Muscle of back (tissue), 11 donors: ENCODE data around the gene LRRK1. TPM values are rescaled to one million over a fixed set of nuclear protein-coding genes. Genes with fewer than 3 reads are reported as not detected.
"Not testable (repeated sequence)": the region's sequence is repeated elsewhere in the genome, so short reads cannot be mapped to it uniquely, and the experiment has no call there.

Experiments
- DNase-seq, 3 donors: peaks; one replicate each; pipeline versions ENCODE4 v3.0.0 to v3.0.0-alpha.2; 2013
- polyA plus RNA-seq, 10 donors: library from polyadenylated mRNA; unstranded; fragments of 120-200 nt; gene quantifications; one replicate each; pipeline ENCODE4 v1.2.1, GENCODE V29; 2013; ENCODE audit not compliant: insufficient read length in 10 of 10

Gene LRRK1
- polyA plus RNA-seq, 10 donors, result 4.6 to 8.7 (median 6.2) TPM

DNA sequence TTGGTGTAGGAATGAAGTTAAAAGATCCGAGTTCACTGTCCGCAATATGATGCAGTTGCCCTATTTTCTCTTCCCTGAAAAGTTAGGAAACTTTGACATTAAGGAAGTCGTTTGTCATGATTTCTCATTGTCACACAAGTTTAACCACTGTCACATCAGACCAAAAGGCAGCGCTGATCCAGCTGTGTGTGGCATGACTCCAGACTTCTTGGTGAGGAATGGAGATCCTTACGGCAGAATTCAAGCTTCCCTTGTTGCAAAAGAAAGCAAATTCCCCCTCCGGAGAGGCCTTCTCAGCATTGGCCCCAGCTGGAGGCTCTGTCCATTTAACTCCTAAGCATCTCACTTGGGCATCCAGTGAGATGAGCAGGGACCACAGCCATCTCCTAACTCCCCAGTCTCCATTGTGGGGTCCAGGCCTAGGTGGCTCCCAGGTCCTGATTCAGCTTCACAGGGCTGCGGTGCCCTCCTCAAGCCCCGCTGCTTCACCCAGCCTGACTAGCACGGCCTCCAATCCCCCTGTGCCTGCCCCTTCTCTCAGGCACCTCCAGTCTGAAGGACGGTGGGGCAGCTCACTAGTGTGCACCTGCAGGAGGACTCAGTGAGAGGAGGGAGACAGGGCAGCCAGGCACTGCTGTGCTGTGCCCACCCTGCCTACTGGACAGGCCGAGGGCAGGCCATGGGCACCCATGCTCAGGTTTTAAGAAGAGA, 173.2 kb downstream of the LRRK1 start:
- peak in 1 of 3 donors; percentile 73 for DNase-seq

- peak in 1 of 3 donors; percentile 1 for DNase-seq
These were observed 173.7 kb downstream of the LRRK1 start for GRCh38 chr15:101092867-101093202.

- peak in 1 of 3 donors; percentile 1 for DNase-seq
These were observed 174.8 kb downstream of the LRRK1 start for GRCh38 chr15:101093958-101094357.

GRCh38 chr15:101095796-101096406, 176.7 kb downstream of the LRRK1 start:
- DNase-seq, result not testable (repeated sequence)

DNA sequence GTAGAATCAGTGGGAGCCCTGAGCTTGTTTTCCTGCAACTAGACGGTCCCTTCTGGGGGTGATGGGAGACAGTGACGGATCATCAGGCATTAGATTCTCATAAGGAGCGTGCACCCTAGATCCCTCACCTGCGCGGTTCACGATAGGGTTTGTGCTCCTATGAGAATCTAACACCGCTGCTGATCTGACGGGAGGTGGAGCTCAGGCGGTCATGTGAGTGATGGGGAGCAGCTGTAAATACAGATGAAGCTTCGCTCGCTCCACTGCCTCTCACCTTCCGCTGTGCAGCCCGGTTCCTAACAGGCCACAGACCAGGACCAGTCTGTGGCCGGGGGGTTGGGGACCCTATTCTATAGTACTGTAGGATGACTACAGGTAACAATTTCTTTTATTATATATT, 178.0 kb downstream of the LRRK1 start:
- DNase-seq, result no peak

DNA sequence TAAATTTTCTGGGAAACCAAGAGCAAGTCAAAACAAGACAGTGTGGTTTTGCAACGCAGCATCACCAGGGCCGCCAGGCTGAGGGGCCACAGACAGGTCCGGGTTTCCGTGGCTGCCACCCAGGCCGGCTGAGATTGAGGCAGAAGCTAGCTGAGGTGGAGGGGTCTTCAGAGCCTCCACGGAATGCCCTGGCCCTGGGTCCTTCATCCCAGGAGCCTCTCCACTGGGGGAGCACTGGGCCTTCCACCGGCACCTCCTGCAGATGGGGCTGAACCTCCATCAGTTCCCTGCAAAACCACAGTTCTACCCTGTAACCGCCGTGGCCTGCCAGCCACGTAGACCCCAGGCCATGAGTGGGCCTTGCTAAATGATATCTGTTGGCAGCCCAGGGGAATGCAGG, 180.0 kb downstream of the LRRK1 start:
- peak in 1 of 3 donors; percentile 0 for DNase-seq

- no peak for DNase-seq
These were observed 181.0 kb downstream of the LRRK1 start for GRCh38 chr15:101100118-101100517.

- DNase-seq, result no peak
These were observed 181.7 kb downstream of the LRRK1 start for GRCh38 chr15:101100593-101101442.

DNA sequence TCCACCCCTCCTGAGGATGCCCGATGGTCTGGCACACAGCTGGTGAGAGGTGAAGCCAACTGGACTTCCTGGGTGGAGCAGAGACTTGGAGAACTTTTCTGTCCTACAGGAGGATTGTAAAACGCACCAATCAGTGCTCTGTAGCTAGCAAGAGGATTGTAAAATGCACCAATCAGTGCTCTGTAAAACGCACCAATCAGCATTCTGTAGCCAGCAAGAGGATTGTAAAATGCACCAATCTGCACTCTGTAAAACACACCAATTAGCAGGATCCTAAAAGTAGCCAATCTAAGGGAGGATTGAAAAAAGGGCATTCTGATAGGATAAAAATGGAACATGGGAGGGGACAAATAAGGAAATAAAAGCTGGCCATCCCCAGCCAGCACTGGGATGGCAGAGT, 182.5 kb downstream of the LRRK1 start:
- no peak for DNase-seq

DNA sequence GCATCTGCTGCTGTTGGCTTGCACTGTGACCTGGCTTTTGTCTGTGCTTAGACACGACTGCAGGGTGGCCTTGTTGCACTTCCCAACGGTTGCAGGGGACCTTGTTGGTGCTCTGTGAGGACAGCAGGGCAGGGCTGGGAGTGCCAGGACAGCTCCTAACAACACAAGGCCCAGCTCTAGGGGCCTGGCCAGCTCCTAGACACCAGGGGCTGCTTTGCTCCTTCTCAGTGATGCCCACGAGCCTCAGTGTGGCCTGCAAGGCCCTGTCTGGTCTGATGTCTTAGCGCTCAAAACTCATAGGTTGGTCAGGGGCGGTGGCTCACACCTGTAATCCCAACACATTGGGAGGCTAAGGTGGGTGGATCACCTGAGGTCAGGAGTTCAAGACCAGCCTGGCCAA, 183.6 kb downstream of the LRRK1 start:
- no peak for DNase-seq

DNA sequence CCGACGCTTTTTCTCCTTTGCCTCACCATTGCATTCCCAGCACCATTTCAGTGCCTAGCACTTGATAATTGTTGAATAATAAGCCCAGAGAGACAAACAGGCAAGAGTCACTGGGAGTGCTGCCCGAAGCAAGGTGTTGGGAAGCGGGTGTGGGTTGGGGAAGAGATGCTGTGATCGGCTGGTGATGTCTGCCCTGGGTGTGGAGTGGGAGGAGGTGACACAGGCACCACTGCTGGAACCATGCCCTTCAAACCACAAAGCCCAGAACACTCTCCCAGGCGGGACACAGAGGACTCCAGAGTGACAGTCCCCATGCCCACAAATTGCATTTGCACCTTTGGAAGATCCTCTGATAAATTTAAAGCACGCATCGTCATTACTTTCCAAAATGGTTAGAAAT, 184.4 kb downstream of the LRRK1 start:
- no peak for DNase-seq

GRCh38 chr15:101104141-101104540, 185.0 kb downstream of the LRRK1 start:
- DNase-seq, result no peak

DNA sequence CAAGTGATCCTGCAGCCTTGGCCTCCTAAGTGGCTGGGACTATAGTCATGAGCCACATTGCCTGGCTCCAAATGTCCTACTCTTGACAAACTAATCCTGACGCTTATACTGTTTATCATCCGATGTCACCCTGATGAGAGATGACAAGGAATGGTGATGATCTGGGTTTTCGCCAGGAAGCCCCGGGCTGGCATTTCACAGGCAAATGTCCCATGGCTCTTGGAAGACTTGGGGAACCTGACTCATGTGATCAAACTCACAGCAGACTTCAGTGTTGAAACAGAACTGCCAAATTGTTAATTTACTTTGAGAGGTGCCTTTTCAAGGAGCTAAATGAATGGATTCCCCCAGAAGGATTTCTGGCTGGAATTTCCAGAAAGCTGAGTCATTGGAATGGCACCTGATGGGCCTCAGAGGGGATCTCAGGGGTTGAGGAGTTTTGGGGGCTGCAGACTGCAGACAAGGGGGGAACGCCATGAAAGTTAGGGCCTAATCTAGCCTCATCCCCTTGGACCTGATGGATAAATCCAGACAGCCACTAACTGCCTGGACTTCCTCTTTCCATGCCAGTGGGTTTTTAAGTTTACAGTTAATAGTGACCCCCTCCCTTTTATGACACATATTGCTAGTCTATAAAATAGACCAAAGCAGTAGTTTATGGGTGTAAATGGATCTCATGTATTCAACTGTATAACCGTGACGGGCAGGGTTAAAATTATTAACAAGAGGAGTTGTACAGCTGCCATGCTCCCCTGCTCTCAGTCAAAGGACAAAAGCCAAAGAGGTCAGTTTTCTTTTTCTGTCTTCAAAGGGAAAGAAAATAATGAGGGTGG, 186.1 kb downstream of the LRRK1 start:
- no peak for DNase-seq

- DNase-seq, result no peak
These were observed 187.9 kb downstream of the LRRK1 start for GRCh38 chr15:101107101-101107500.

- DNase-seq, result no peak
These were observed 188.7 kb downstream of the LRRK1 start for GRCh38 chr15:101107625-101108460.

DNA sequence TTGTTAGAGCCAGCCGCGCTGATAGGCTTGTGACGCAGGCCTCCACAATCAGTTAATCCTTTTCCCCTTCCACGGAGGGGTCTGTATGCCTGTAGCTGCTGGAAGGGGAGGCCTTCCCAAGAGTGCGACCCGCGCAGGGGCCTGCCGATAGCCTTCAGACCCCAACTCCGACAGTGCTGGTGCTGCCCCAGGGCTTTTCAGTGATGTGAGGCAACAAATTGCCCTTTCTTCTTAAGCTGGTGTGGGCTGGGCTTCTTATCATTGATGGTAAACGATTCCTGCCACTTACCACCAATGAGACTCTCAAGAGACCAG, 189.3 kb downstream of the LRRK1 start:
- no peak for DNase-seq

DNA sequence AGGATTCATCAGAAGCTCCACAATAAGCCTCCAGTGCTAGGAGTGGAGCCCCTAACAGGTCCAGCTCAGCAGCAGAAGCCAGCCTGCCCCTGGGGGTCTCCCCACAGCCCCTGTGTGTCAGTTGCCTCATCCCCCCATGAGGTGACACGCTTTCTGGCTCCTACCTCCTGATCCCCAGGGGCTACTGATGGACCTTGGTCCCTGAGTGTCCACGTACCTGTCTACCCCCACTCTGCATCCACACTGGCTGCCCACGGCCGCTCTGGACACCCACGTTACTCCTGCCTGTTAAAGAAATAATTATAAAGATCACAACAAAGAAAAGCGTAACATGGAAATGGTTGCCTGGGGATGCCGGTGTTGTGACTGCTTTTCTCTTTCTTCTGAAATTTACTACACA, 189.6 kb downstream of the LRRK1 start:
- DNase-seq, result no peak

DNA sequence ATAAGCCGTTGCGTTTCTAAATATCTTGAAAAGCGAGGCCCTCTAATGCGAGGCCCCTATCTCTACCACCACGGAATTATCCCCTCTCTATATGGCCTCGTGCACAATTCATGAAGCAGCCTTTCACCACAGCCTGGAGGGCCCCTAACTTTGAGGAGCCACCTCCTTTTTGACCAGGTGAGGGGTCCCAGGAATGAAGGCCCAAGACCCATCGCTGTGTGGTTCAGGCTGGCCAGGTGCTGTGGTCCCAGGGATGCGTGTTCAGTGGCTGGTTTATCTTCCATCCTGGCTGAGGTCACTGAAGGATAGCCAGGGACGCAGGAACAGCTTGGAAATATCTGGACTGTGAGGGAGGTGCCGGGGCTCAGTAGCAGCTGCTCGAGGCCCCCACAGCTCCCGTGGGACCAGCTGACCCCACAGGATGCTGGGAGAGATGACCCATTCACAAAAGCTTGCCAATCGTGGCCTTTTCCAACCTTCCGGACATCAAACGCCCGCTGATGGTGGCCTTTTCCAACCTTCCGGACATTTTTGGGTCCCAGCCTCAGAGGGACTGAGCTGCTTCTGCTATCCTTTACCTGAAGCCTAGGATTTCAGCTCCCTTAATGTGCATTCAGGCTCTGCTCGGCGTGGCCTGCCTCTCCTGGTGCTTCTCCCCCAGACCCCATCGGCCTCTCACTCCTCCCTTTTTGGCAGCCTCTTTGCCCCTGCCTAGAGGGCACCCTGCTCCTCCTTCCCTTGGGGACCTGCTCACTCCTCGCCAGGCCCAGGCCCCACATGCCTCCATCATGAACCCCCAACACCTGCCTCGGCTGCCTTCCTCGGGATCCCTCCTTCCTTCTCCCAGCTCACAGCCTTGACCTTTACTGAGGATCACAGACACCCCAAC, 191.8 kb downstream of the LRRK1 start:
- no peak for DNase-seq

DNA sequence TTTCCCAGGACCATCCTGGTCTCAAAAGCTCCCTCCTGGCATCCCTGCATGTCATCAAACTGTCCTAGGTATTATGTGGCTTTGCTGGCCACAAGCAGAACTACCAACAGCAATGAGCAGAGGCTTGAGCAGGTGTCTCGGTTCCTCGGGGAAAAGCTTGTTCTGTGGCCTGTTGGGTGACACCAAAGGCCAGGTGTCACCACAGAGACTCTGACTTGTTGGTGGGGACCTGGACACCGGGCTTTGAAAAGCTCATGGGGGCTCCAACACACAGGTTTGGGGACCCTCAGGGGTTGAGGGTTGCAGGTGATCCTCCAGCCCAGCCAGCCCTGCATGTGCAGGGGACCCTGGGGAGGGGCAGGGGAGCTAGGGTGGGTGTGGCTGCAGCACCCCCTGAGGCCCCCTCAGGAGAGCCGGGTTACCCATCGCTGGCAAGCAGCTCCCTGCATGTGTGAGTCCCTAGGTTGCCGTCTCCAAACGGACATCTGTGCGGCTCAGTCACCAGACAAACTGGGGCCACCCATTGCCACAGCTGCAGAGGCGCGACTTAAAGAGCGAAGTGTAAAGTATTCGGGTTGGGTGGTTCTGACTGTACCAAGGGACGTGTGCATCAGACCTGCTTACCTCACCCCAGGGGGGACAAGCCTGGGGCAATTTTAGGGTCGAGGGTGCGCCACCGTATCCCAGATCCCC, 192.6 kb downstream of the LRRK1 start:
- DNase-seq, result no peak
